Measurements from ENCODE around the gene BCR.

DNA sequence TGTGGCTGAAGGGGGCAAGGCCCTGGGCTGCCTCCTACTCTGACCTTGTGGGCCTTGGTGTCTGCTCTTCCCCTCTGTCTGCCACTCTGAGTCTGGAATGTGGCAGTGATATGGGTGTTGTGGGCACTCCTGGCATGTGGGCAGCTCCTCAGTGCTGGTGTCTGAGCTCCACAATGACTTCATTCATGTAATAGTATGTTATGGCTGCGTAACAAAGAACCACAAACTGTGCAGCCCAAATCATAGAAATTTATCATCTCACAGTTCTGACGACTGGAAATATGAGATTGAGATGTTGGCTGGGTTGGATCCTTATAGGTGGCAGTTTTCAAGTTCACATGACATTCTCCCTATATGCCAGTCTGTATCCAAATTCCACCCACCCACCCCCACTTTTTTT, 59.1 kb downstream of the BCR start:
- no peak for TF ChIP-seq POLR2A (IDR thresholded peaks at IDR 0.05)
- TF ChIP-seq POLR2AphosphoS5 (IDR thresholded peaks at IDR 0.05): no peak
- TF ChIP-seq, protein P1, sequence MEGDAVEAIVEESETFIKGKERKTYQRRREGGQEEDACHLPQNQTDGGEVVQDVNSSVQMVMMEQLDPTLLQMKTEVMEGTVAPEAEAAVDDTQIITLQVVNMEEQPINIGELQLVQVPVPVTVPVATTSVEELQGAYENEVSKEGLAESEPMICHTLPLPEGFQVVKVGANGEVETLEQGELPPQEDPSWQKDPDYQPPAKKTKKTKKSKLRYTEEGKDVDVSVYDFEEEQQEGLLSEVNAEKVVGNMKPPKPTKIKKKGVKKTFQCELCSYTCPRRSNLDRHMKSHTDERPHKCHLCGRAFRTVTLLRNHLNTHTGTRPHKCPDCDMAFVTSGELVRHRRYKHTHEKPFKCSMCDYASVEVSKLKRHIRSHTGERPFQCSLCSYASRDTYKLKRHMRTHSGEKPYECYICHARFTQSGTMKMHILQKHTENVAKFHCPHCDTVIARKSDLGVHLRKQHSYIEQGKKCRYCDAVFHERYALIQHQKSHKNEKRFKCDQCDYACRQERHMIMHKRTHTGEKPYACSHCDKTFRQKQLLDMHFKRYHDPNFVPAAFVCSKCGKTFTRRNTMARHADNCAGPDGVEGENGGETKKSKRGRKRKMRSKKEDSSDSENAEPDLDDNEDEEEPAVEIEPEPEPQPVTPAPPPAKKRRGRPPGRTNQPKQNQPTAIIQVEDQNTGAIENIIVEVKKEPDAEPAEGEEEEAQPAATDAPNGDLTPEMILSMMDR (IDR thresholded peaks at IDR 0.05): no peak

Measured in suprapubic skin (tissue), 4 donors.